MM.1S (cell line): ENCODE measurements around the gene PRR23B.

Experiments
- DNase-seq: peaks from one replicate; pipeline ENCODE4 v3.0.0-alpha.2; 2015
- H2AFZ ChIP-seq: fragments of 300-600 bp; sonication (generic); 2 replicates; pipeline ENCODE4 v1.6.0; 2016; ENCODE audit warnings: antibody characterized with exemption, low read length
- H3F3A ChIP-seq: fragments of 300-600 bp; sonication (generic); 2 replicates; pipeline ENCODE4 v1.6.1; 2016; ENCODE audit warnings: mild to moderate bottlenecking, antibody characterized with exemption, low read length, moderate library complexity, mixed read lengths; ENCODE audit not compliant: insufficient read depth
- H3K27ac ChIP-seq: fragments of 300-600 bp; sonication (generic); 2 replicates; pipeline ENCODE4 v1.5.1; 2016; ENCODE audit warnings: mild to moderate bottlenecking, low read length
- H3K27me3 ChIP-seq: fragments of 300-600 bp; sonication (generic); replicated peaks from 2 replicates; pipeline ENCODE4 v1.6.0; 2016; ENCODE audit warnings: low read length; ENCODE audit not compliant: insufficient read depth
- H3K36me3 ChIP-seq: fragments of 300-600 bp; sonication (generic); replicated peaks from 2 replicates; pipeline ENCODE4 v1.6.1; 2016; ENCODE audit warnings: mild to moderate bottlenecking, low read length, mixed read lengths; ENCODE audit not compliant: insufficient read depth
- H3K4me1 ChIP-seq: fragments of 300-600 bp; sonication (generic); 2 replicates; pipeline ENCODE4 v1.6.1; 2016; ENCODE audit warnings: low read length, mixed read lengths
- H3K4me2 ChIP-seq: fragments of 300-600 bp; sonication (generic); 2 replicates; pipeline ENCODE4 v1.6.0; 2016; ENCODE audit warnings: low read depth, low read length
- H3K4me3 ChIP-seq: fragments of 300-600 bp; sonication (generic); 2 replicates; pipeline ENCODE4 v1.5.1; 2016; ENCODE audit warnings: low read length, mixed read lengths
- H3K79me2 ChIP-seq: fragments of 300-600 bp; sonication (generic); 2 replicates; pipeline ENCODE4 v1.6.1; 2016; ENCODE audit warnings: mixed run types, low read length, mixed read lengths
- H3K9ac ChIP-seq: fragments of 300-600 bp; sonication (generic); 2 replicates; pipeline ENCODE4 v1.6.1; 2016; ENCODE audit warnings: low read length, mixed read lengths
- H3K9me2 ChIP-seq: fragments of 300-600 bp; sonication (generic); replicated peaks from 2 replicates; pipeline ENCODE4 v1.6.1; 2016; ENCODE audit warnings: mild to moderate bottlenecking, low read length, mixed read lengths; ENCODE audit not compliant: insufficient read depth
- H3K9me3 ChIP-seq: fragments of 300-600 bp; sonication (generic); replicated peaks from 2 replicates; pipeline ENCODE4 v1.6.1; 2016; ENCODE audit warnings: mild to moderate bottlenecking, low read length, mixed read lengths; ENCODE audit not compliant: insufficient read depth
- H4K20me1 ChIP-seq: fragments of 300-600 bp; sonication (generic); 2 replicates; pipeline ENCODE4 v1.6.1; 2016; ENCODE audit warnings: mild to moderate bottlenecking, low read length, moderate library complexity, mixed read lengths; ENCODE audit not compliant: insufficient read depth
- CTCF ChIP-seq: fragments of 300-600 bp; sonication (generic); IDR thresholded peaks from 2 replicates; pipeline ENCODE4 v1.5.1; 2016; ENCODE audit warnings: antibody characterized with exemption, low read length, mixed read lengths
- EZH2 ChIP-seq: fragments of 300-600 bp; sonication (generic); optimal IDR thresholded peaks from 2 replicates; pipeline ENCODE3; 2017; ENCODE audit warnings: low read depth, mild to moderate bottlenecking, antibody characterized with exemption, low read length, mixed read lengths
- EZH2phosphoT487 ChIP-seq: fragments of 300-600 bp; sonication (generic); IDR thresholded peaks from 2 replicates; pipeline ENCODE4 v1.6.1; 2018; ENCODE audit warnings: antibody characterized with exemption, low read length

The PRR23B gene

DNA sequence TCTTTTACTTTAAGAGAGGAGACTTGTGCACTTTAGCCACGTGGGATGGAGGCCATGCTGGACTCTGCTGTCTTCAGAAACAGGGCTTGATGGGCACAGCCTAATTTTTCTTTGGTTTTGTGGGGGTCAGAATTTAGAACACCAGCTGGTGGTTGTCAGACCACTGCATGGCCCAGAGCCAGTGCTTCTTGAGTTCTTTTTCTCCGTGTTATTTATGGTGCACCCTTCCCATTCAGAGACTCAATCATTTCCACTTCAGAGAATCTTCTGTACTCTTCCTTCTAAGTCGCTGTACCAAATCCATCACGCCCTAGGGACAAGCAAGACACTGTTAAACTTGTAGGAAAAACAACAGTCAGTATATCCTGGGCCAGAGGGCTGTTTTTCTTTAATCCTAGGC lies 34.8 kb downstream of the PRR23B start:
- H3F3A ChIP-seq = no peaks in the 10 kb centered on the region
- H3K27me3 ChIP-seq = no peaks in the 10 kb centered on the region
- TF ChIP-seq EZH2phosphoT487 = no peak
- no peak for TF ChIP-seq CTCF
- no peak for TF ChIP-seq EZH2
- H3K4me2 ChIP-seq = no peak overlapping the region
- DNase-seq = no peak
- no peaks in the 10 kb centered on the region for H3K36me3 ChIP-seq
- H3K4me3 ChIP-seq = no peak overlapping the region
- H3K9ac ChIP-seq = no peak overlapping the region
- no peaks in the 10 kb centered on the region for H3K9me2 ChIP-seq
- no peak overlapping the region for H2AFZ ChIP-seq
- no peaks in the 10 kb centered on the region for H4K20me1 ChIP-seq
- H3K27ac ChIP-seq = no peak overlapping the region
- H3K79me2 ChIP-seq = no peaks in the 10 kb centered on the region
- H3K9me3 ChIP-seq = no peaks in the 10 kb centered on the region
- no peaks in the 10 kb centered on the region for H3K4me1 ChIP-seq

- Histone ChIP-seq H3K9ac (no peak overlapping the region), H3F3A (no peaks in the 10 kb centered on the region), H3K9me3 (no peaks in the 10 kb centered on the region), H3K4me1 (no peaks in the 10 kb centered on the region), H3K4me3 (no peak overlapping the region), H2AFZ (no peak overlapping the region), H3K79me2 (no peaks in the 10 kb centered on the region), H4K20me1 (no peaks in the 10 kb centered on the region), H3K27ac (no peak overlapping the region), H3K36me3 (no peaks in the 10 kb centered on the region), H3K4me2 (no peak overlapping the region), H3K27me3 (no peaks in the 10 kb centered on the region), H3K9me2 (no peaks in the 10 kb centered on the region)
- no peak for TF ChIP-seq EZH2
- TF ChIP-seq EZH2phosphoT487 = no peak
- TF ChIP-seq CTCF = no peak
- DNase-seq = no peak
Observed at GRCh38 chr3:138984816-138985215, 35.9 kb downstream of the PRR23B start.

- no peaks in the 10 kb centered on the region for H3F3A ChIP-seq
Observed at GRCh38 chr3:138976047-138976446, 44.7 kb downstream of the PRR23B start.

DNA sequence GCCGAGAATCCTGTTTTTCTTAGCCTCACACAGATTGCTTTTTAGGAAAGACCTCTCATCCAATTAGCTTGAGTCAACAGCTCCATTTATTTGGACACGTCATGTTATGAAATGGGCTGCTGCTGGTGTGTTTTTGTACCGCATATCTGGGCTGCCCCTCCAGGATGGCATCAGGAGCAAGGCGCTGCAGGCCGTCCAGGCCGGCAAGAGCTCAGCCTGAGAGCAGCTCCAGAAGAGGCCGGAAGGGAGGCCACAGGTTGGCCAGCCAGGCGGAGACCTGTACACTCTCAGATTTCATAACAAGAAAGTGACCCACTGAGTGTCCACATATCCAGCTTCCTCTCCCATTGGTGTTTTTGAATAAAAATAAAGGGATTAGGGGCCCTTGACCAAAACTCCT lies 45.4 kb downstream of the PRR23B start:
- no peaks in the 10 kb centered on the region for H4K20me1 ChIP-seq
- TF ChIP-seq EZH2phosphoT487 (no peak), CTCF (no peak), EZH2 (no peak)
- no peaks in the 10 kb centered on the region for H3K4me1 ChIP-seq
- no peak overlapping the region for H2AFZ ChIP-seq
- no peaks in the 10 kb centered on the region for H3K36me3 ChIP-seq
- H3K79me2 ChIP-seq = no peaks in the 10 kb centered on the region
- no peak overlapping the region for H3K9ac ChIP-seq
- H3K27me3 ChIP-seq = no peaks in the 10 kb centered on the region
- H3K27ac ChIP-seq = no peak overlapping the region
- no peaks in the 10 kb centered on the region for H3K9me3 ChIP-seq
- no peaks in the 10 kb centered on the region for H3K9me2 ChIP-seq
- no peaks in the 10 kb centered on the region for H3F3A ChIP-seq
- no peak for DNase-seq
- no peak overlapping the region for H3K4me2 ChIP-seq
- H3K4me3 ChIP-seq = no peak overlapping the region

More at GRCh38 chr3:138976047-138976446, 44.7 kb downstream of the PRR23B start:
- TF ChIP-seq EZH2 = no peak
- no peak overlapping the region for H3K9ac ChIP-seq
- H3K9me3 ChIP-seq = no peaks in the 10 kb centered on the region
- no peaks in the 10 kb centered on the region for H4K20me1 ChIP-seq
- H3K27me3 ChIP-seq = no peaks in the 10 kb centered on the region
- H3K9me2 ChIP-seq = no peaks in the 10 kb centered on the region
- H3K79me2 ChIP-seq = no peaks in the 10 kb centered on the region
- H3K4me2 ChIP-seq = no peak overlapping the region
- no peak overlapping the region for H2AFZ ChIP-seq
- no peak overlapping the region for H3K27ac ChIP-seq
- no peak overlapping the region for H3K4me3 ChIP-seq
- DNase-seq = no peak
- no peaks in the 10 kb centered on the region for H3K4me1 ChIP-seq
- no peaks in the 10 kb centered on the region for H3K36me3 ChIP-seq
